GM18907 (cell line): ENCODE measurements around the gene ANKRD44.

Source experiments
- ATAC-seq: cut with Tn5 transposase; IDR thresholded peaks from one replicate; pipeline ENCODE4 v1.9.1; 2021; ENCODE audit warnings: mild to moderate bottlenecking, moderate library complexity; ENCODE audit not compliant: unreplicated experiment

ANKRD44 gene

GRCh38 chr2:197294260-197294659 is 16.3 kb downstream of the ANKRD44 start:
- peak; percentile 45 for ATAC-seq

GRCh38 chr2:197293252-197294007 is 17.1 kb downstream of the ANKRD44 start:
- peak; percentile 39 for ATAC-seq

- peak; percentile 41 for ATAC-seq
Measured at GRCh38 chr2:197292619-197293018, 18.0 kb downstream of the ANKRD44 start.

GRCh38 chr2:197287596-197287932 is 23.0 kb downstream of the ANKRD44 start:
- peak; percentile 6 for ATAC-seq

- ATAC-seq, result peak; percentile 94
Measured at GRCh38 chr2:197286805-197287595, 23.6 kb downstream of the ANKRD44 start.

GRCh38 chr2:197285361-197285760 is 25.2 kb downstream of the ANKRD44 start:
- ATAC-seq, result no peak

GRCh38 chr2:197284956-197285355 is 25.6 kb downstream of the ANKRD44 start:
- no peak for ATAC-seq

GRCh38 chr2:197281421-197281820 is 29.2 kb downstream of the ANKRD44 start:
- ATAC-seq, result no peak

- peak; percentile 55 for ATAC-seq
Measured at GRCh38 chr2:197280015-197280702, 30.4 kb downstream of the ANKRD44 start.

GRCh38 chr2:197278799-197279763 is 31.5 kb downstream of the ANKRD44 start:
- ATAC-seq, result no peak

GRCh38 chr2:197277794-197278193 is 32.8 kb downstream of the ANKRD44 start:
- ATAC-seq, result no peak

- no peak for ATAC-seq
Measured at GRCh38 chr2:197276156-197276555, 34.4 kb downstream of the ANKRD44 start.

- no peak for ATAC-seq
Measured at GRCh38 chr2:197274937-197275336, 35.6 kb downstream of the ANKRD44 start.

- no peak for ATAC-seq
Measured at GRCh38 chr2:197274349-197274748, 36.2 kb downstream of the ANKRD44 start.

- ATAC-seq, result no peak
Measured at GRCh38 chr2:197273485-197273884, 37.1 kb downstream of the ANKRD44 start.

GRCh38 chr2:197270601-197271000 is 40.0 kb downstream of the ANKRD44 start:
- ATAC-seq, result no peak

- ATAC-seq, result no peak
Measured at GRCh38 chr2:197269815-197270214, 40.8 kb downstream of the ANKRD44 start.

GRCh38 chr2:197268786-197269584 is 41.6 kb downstream of the ANKRD44 start:
- ATAC-seq, result peak; percentile 56

- no peak for ATAC-seq
Measured at GRCh38 chr2:197266477-197266876, 44.1 kb downstream of the ANKRD44 start.

GRCh38 chr2:197265924-197266323 is 44.7 kb downstream of the ANKRD44 start:
- no peak for ATAC-seq
